Neutrophil (primary cell): ENCODE results near the gene TNXB.

Experiments
- H3K27ac ChIP-seq: fragments of 200-600 bp; sonication (generic); 2 replicates; pipeline ENCODE4 v1.5.1; 2016; ENCODE audit warnings: mild to moderate bottlenecking, moderate library complexity
- H3K27me3 ChIP-seq: fragments of 200-600 bp; sonication (generic); 2 replicates; pipeline ENCODE4 v1.6.0; 2016; ENCODE audit warnings: mild to moderate bottlenecking
- H3K36me3 ChIP-seq: fragments of 200-600 bp; sonication (generic); 2 replicates; pipeline ENCODE4 v1.5.1; 2017
- H3K4me1 ChIP-seq, 2 experiments: fragments of 200-600 bp in 1 of 2; sonication (generic) in 1 of 2; 1 replicate in 1 of 2; 2 replicates in 1 of 2; pipeline versions ENCODE4 v1.5.1 to v1.6.1; 2013 to 2016; ENCODE audit warnings: low read depth in 1 of 2, low read length in 1 of 2, mild to moderate bottlenecking in 1 of 2, moderate library complexity in 1 of 2; ENCODE audit not compliant: control insufficient read depth in 1 of 2, insufficient read depth in 1 of 2
- H3K4me3 ChIP-seq, 2 experiments: fragments of 200-600 bp in 1 of 2; sonication (generic) in 1 of 2; 1 replicate in 1 of 2; 2 replicates in 1 of 2; pipeline ENCODE4 v1.5.1; 2013 to 2016; ENCODE audit warnings: low read depth in 1 of 2, low read length in 1 of 2, mild to moderate bottlenecking in 1 of 2, moderate library complexity in 1 of 2
- H3K9me3 ChIP-seq: fragments of 200-600 bp; sonication (generic); 2 replicates; pipeline ENCODE4 v1.5.1; 2016
- TF ChIP-seq, protein P1 (sequence below): fragments of 200-600 bp; sonication (generic); IDR thresholded peaks from 2 replicates; pipeline ENCODE4 v1.5.1; 2016; ENCODE audit warnings: antibody characterized with exemption

Gene TNXB

GRCh38 chr6:32083812-32084768 lies 25.0 kb downstream of the TNXB start:
- Histone ChIP-seq H3K4me1 (no peaks in the 10 kb centered on the region), H3K27me3 (peaks cover 51% of the 10 kb centered on the region), H3K27ac (no peak overlapping the region), H3K9me3 (no peaks in the 10 kb centered on the region), H3K36me3 (no peaks in the 10 kb centered on the region), H3K4me3 (no peak overlapping the region)
- TF ChIP-seq, protein P1, sequence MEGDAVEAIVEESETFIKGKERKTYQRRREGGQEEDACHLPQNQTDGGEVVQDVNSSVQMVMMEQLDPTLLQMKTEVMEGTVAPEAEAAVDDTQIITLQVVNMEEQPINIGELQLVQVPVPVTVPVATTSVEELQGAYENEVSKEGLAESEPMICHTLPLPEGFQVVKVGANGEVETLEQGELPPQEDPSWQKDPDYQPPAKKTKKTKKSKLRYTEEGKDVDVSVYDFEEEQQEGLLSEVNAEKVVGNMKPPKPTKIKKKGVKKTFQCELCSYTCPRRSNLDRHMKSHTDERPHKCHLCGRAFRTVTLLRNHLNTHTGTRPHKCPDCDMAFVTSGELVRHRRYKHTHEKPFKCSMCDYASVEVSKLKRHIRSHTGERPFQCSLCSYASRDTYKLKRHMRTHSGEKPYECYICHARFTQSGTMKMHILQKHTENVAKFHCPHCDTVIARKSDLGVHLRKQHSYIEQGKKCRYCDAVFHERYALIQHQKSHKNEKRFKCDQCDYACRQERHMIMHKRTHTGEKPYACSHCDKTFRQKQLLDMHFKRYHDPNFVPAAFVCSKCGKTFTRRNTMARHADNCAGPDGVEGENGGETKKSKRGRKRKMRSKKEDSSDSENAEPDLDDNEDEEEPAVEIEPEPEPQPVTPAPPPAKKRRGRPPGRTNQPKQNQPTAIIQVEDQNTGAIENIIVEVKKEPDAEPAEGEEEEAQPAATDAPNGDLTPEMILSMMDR, result no peak

GRCh38 chr6:32082935-32083334 lies 26.2 kb downstream of the TNXB start:
- TF ChIP-seq, protein P1, result no peak
- H3K4me1 ChIP-seq, result no peaks in the 10 kb centered on the region
- no peak overlapping the region for H3K4me3 ChIP-seq

DNA sequence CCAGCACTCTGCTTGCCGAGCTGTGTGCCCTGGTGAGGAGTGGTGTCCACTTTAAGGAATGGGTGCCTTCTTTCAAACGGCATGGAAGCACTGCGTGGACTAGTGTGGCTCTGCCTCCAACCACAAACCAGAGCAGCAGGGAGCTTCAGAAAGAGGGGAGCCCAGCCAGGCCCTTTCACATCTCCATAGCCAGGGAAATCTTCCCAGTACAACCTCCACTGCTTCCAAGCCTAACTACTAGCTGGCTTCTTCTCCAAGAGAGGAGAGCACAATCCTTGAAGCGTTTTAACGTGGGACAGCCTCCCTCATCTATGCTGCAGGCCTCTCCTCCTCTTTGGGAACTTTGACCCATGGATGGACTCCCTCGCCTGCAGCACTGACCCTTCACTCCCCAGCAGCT lies 26.7 kb downstream of the TNXB start:
- Histone ChIP-seq H3K36me3 (no peaks in the 10 kb centered on the region), H3K4me3 (no peak overlapping the region), H3K27ac (no peak overlapping the region), H3K9me3 (no peaks in the 10 kb centered on the region), H3K4me1 (no peaks in the 10 kb centered on the region), H3K27me3 (peaks cover 35% of the 10 kb centered on the region)
- TF ChIP-seq, protein P1, result no peak

More at GRCh38 chr6:32082935-32083334, 26.2 kb downstream of the TNXB start:
- Histone ChIP-seq H3K27ac (no peak overlapping the region), H3K9me3 (no peaks in the 10 kb centered on the region), H3K36me3 (no peaks in the 10 kb centered on the region), H3K27me3 (peaks cover 40% of the 10 kb centered on the region)

GRCh38 chr6:32081168-32081990 lies 27.8 kb downstream of the TNXB start:
- Histone ChIP-seq H3K27me3 (peaks cover 24% of the 10 kb centered on the region), H3K4me3 (no peak overlapping the region), H3K27ac (no peak overlapping the region), H3K36me3 (no peaks in the 10 kb centered on the region), H3K9me3 (no peaks in the 10 kb centered on the region), H3K4me1 (no peaks in the 10 kb centered on the region)
- TF ChIP-seq, protein P1, result no peak

DNA sequence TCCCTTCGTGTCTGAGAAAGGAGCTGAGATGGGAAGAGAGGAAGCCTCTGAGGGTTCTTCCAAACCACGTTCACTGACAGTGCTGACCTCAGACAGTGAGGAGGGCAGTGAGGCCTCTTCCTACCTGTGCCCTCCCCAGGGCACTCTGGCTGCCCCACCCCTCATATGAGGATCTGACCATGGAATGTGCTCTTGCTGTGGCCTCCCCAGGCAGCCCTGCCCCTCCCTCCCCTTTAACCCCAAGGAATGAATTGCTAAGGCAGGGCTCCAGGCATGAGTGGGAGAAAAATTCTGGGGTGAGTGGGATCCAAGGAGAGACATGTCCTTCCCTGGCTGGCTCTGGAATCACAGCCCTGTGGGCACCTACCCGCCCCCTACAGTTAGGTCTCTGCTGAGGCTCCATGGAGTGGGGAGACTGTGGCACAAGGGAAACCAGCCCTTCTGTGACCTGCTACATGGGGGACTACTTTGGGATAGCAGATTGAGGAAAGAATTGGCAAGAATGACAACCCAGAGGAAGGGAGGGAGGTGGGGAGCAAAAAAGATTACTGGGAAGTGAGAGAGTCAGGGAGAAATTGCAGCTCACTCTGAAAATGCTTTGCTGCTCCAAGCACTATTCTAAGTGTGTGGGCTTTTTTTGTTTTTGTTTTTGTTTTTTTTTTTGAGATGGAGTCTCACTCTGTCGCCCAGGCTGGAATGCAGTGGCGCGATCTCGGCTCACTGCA lies 29.4 kb downstream of the TNXB start:
- TF ChIP-seq, protein P1, result no peak
- H3K36me3 ChIP-seq, result no peaks in the 10 kb centered on the region
- no peak overlapping the region for H3K27ac ChIP-seq
- no peaks in the 10 kb centered on the region for H3K9me3 ChIP-seq
- no peak overlapping the region for H3K4me3 ChIP-seq
- H3K4me1 ChIP-seq, result no peaks in the 10 kb centered on the region
- peaks cover 8% of the 10 kb centered on the region for H3K27me3 ChIP-seq
